GM10266 (cell line): ENCODE measurements around the gene ELF3.

Experiments
- DNase-seq: peaks from one replicate; pipeline ENCODE4 v3.0.0; 2012; ENCODE audit errors: extremely low spot score
- TF ChIP-seq, protein P1 (sequence below): IDR thresholded peaks from 2 replicates; pipeline ENCODE4 v1.5.1; 2012; ENCODE audit warnings: mild to moderate bottlenecking, low read depth; ENCODE audit not compliant: control insufficient read depth, insufficient read depth; ENCODE audit errors: missing control alignments

Gene ELF3

DNA sequence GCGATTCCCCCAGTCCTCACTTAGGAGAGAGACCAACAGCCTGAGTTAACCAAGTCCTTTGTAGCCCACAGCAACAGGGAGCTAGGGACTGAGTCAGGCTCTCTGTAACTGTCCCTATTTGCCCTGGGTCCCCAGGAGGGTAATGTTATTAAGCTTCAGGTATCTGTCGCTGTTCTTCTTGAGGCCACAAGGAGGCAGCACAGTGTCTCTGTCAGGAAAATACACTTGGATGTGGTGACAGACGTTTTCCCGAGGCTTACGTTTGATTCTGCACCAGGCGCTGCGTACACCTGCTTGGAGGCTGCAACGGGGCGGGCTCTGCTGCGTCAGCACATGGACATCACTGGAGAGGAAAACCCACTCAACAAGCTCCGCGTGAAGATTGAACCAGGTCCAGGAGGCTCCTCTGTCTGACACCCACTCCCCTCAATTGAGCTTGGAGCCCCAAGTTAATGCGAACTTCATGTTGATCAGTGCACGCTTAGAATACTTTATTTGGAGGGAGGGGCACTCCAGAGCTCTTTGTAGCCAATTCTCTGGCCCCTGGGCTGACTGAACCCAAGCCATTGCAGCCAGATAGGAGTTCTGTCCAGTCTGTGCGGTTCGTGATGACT is 10.7 kb upstream of the ELF3 start:
- DNase-seq, result peak; percentile 59
- TF ChIP-seq, protein P1, sequence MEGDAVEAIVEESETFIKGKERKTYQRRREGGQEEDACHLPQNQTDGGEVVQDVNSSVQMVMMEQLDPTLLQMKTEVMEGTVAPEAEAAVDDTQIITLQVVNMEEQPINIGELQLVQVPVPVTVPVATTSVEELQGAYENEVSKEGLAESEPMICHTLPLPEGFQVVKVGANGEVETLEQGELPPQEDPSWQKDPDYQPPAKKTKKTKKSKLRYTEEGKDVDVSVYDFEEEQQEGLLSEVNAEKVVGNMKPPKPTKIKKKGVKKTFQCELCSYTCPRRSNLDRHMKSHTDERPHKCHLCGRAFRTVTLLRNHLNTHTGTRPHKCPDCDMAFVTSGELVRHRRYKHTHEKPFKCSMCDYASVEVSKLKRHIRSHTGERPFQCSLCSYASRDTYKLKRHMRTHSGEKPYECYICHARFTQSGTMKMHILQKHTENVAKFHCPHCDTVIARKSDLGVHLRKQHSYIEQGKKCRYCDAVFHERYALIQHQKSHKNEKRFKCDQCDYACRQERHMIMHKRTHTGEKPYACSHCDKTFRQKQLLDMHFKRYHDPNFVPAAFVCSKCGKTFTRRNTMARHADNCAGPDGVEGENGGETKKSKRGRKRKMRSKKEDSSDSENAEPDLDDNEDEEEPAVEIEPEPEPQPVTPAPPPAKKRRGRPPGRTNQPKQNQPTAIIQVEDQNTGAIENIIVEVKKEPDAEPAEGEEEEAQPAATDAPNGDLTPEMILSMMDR, result peak; percentile 76

DNA sequence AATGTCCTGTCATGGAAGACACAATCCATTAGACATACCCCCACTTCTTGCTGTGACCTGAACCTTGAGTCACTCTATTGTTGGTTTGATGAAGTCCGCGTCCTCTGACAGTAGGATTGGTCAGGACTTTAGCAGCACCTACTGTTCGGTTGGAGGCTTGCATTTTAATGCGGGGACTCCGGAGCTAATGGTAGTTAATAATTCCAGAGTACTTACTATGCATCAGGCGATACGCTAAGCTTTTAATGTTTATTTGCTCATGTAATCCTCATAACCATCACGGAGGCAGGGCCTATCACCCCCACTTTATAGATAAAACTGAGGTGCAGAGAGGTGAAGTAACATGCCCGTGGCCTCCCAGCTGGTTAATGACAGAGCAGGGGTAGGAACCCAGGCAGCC is 7.9 kb upstream of the ELF3 start:
- TF ChIP-seq, protein P1, result no peak
- no peak for DNase-seq

DNA sequence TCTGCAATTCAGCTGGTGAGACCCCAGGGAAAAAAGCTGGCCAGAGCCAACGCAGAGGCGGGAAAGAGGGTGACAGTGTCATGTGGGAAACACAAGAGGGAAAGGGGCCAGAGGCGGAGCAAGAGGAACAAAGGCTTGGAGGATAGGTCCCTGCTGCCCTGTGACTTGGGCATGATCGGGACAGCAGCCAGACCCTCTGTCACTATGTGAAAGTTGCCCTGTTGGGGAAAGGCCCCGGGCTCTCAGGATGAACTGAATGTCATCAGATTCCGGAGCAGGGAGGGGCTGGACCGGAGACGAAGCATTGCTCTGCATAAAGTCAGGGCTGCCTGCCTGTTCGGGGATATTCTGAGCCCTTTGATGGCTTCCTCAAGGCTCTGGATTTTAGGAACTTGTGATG is 5.7 kb upstream of the ELF3 start:
- no peak for DNase-seq
- TF ChIP-seq, protein P1, result no peak

DNA sequence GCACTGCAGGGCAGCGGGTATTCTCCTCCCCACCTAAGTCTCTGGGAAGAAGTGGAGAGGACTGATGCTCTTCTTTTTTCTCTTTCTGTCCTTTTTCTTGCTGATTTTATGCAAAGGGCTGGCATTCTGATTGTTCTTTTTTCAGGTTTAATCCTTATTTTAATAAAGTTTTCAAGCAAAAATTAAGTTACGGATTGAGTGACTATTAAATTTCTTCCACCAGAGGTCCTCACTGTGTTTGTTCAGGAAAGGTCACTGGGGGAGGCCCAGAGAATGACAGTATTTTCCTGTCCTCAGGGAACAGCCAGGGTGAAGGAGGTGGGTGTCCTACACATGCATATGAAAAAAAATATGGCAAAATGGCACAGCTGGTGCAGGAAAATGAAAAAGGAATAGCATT is 4.4 kb upstream of the ELF3 start:
- no peak for DNase-seq
- TF ChIP-seq, protein P1, result no peak

DNA sequence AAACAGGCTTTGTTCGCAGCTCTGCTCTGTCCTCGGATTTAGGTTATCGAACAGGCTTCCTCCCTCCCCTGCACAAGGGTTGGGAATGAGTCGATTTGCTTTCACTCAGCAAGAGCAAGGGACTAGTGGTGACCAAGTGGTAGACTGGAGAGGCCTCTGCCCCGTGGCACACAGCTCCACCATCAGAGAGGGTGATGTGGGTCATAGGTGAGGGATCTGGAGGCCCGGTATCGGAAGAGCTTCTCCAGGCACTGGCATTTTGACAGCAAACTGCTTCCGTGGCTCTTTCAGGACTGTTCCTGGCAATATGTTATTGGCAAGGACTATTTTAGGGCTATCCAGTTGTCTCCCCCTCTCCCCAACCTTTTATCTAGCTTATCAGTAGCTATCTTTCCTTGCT is 3.1 kb upstream of the ELF3 start:
- TF ChIP-seq, protein P1, result no peak
- DNase-seq, result no peak

DNA sequence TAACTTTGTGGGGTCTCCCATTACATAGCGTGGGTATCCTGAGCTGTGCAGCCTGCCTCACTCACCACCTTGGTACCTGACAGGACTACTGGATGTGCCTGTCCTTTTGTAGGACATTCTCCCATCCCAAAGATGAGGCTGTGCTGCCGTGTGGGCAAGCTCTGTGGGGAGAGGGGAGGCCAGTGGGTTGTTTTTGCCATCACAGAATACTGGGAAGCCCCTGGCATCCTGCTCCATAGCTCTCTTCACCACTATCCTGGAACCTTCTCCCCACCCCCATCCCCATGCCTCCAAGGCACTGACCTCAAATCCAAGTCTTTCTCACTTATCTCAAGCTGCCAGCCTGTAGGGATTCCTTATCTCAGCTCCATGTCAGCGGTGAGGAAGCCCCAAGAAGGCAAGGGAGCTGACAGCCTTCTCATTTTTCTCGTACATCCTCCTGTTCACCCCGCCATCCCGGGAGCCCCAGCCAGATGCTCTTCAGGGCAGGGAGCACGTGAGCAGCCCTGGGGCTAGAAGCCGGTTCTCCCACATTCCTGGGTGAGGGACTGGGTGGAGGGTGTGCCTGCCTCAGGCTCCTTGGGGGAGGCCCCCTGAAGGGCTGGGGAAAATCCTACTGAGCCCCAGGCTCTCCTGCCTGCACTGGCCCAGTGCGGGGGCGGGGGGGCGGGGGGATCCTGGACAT is 2.4 kb upstream of the ELF3 start:
- DNase-seq, result no peak
- TF ChIP-seq, protein P1, result no peak
